HG03045 (cell line): ENCODE results near the gene FOXK1.
"Not testable (repeated sequence)": the region's sequence is repeated elsewhere in the genome, so short reads cannot be mapped to it uniquely, and the experiment has no call there.

Experiments
- ATAC-seq: cut with Tn5 transposase; IDR thresholded peaks from one replicate; pipeline ENCODE4 v1.9.1; 2021; ENCODE audit warnings: mild to moderate bottlenecking, moderate library complexity; ENCODE audit not compliant: unreplicated experiment

FOXK1 gene

DNA sequence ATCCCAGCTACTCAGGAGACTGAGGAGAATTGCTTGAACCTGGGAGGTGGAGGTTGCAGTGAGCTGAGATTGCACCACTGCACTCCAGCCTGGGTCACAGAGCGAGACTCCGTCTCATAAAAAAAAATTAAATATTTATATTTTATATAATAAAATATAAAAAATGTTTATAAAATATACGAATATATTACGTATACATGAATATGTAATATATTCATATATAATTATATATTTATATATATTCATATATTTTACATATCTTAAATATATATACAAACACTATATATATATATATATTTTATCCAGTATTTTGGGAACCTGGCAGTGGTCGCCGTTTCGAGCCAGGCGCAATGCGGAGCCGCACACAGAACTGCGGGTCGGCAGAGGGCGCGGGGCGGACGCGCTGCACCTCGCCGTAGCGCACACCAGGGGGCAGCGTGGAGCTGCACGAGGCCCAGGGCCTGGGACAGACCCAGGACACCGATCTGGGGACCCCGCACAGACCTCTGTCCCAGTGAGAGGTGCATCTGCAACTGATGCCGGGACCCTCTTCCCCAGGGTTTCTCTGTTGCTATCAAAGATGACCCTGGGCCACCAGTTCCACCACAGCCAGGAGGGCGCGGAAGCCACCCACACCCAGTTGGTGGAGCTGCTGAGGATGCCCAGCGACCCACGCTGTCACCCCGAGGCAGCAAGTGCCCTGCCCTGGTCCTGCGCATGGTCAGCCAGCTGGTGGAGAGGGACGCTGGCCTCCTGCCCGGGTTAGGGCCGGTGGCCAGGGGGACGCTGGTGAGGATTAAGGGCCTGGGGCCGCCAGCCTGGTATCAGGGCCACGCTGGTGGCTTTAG is 116.0 kb downstream of the FOXK1 start:
- no peak for ATAC-seq

DNA sequence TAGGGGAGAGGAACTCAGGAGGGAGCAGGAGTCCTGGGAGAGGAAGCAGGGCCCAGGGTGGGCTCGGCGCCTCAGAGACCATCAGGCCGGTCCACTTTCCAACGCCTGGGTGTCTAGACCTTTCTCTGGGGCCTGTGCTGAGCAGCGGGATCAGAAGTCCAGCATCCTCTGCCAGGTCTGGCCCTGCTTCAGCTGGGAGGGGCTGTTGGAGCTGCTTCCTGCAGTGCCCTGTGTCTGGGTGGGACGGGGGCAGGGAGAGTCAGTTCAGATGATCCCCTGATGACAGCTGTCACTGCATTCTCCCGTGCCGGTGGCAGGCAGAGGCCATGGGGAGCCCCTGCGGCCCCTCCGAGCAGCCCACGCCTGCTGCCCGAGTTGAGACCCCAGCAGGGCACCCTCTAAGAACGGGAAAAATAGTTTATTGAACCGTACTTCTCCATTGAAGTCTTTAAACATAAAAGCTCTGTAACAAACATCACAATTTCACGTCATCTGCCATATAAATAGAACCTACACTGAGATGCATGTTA is 116.7 kb downstream of the FOXK1 start:
- ATAC-seq = no peak

DNA sequence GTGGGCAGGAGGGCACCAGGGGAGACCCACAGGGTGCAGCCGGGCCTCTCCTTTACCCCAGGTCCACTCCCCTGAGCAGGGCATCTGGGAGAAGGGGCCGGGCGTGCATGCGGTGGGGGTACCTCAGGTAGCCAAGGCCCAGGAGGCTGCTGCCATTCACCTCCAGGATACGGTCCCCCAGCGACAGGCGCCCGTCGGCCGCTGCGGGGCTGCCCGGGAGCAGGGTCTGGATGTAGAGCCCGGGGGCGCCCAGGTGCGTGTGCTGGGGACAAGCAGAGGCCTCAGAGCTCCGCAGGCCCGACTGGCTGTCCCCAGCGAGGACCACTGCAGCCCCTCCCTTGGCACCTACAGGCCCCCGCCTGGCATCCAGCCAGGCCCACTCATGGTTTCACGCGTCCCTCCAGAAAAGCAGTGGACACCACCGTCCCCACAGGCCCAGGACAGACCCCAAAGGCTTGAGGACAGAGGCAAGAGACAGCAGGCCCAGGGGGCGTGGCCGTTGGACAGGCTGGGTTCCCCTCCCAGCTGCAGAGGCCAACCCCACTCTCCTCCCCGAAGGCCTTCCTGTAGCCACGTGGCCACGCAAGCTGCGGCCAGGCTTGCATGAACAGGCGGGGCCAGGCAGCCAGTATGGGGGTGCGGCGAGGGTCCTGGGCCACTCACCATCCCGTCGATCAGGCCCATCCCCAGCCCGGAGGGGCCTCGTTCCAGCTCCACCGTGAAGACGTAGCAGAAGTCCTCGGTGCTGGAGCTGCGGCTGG is 117.6 kb downstream of the FOXK1 start:
- ATAC-seq = no peak

DNA sequence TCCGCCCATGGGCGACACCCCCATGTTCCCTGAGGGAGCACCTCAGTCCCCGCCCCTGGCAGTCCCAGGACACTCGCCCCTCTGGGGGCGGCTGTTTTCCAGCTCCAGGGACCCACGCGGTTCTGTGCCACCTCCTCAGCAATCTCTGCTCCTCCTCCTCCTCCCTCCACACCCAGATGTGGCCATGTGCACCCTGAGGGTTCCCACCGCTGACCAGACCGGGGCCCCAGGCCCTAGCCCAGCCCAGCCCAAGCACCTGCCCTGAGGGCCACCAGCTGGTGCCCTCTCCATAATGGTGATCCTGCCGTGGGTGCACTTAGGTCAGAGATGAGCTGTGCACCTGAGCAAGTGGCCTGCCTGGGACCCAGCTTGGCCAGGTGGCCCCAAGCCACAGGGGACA is 118.4 kb downstream of the FOXK1 start:
- no peak for ATAC-seq

DNA sequence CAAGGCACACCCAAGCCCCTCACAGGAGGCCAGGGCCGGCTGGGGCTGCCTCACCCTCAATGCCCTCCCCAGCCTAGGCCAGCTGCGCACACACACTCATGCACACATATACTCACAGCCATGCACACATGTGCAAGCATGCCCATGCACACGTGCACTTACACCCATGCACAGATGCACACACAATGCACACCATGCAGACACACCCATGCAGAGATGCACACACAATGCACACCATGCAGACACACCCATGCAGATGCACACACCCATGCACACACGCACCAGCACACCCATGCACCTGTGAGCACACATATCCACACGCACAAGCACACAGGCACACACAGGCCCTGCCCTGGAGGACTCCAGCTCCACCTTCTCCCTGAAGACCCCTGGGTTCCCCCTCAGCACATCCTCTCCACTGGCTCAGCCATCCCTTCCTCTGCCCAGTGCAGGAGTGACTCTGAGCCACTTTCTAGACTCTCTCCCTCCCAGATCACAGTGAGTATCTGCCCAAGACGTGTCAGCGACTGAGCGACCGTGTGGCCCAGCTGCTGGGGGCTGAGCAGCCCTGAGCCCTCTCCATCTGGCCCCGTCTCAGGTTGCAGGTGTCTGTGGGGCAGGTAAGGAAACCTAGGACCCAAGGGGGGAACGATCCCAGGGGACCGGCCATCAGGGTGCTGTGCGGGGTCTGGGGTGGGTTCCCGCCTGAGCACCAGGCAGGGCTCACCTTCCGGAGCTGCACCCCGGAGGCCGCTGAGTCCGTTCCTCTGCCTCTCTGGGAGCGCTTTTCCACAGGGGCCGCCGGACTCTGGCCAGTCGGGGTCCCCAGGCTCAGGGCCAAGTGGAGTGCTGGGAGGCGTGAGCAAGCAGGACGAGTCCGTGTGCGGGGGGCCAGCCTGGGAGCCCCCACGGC is 119.1 kb downstream of the FOXK1 start:
- no peak for ATAC-seq

DNA sequence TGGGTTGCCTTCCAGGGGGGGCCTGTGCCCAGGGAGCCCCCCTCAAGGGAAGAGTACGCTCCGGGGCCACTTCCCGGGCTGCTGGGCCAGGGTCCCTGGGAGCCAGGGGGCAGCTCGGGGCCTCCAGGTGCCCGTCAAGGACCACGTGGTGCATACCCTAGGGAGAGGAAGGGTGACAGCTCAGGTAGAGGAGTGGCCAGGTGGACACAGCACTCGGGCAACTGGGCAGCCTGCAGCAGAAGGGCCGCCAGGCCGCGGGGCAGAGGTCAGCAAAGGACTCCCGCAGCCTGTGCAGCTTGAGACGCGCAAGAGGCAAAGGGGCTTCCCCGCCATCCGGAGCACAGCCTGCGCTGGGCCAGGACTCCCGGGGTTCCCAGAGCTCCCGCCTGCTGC is 119.7 kb downstream of the FOXK1 start:
- ATAC-seq = no peak

DNA sequence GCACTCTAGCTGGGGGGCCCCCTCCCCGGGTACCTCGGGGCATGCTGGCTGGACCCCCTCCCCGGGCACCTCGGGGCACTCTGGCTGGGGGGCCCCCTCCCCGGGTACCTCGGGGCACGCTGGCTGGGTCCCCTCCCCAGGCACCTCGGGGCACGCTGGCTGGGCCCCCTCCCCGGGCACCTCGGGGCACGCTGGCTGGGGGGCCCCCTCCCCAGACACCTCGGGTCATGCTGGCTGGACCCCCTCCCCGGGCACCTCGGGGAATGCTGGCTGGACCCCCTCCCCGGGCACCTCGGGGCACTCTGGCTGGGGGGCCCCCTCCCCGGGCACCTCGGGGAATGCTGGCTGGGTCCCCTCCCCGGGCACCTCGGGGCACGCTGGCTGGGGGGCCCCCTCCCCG is 120.5 kb downstream of the FOXK1 start:
- ATAC-seq = not testable (repeated sequence)

DNA sequence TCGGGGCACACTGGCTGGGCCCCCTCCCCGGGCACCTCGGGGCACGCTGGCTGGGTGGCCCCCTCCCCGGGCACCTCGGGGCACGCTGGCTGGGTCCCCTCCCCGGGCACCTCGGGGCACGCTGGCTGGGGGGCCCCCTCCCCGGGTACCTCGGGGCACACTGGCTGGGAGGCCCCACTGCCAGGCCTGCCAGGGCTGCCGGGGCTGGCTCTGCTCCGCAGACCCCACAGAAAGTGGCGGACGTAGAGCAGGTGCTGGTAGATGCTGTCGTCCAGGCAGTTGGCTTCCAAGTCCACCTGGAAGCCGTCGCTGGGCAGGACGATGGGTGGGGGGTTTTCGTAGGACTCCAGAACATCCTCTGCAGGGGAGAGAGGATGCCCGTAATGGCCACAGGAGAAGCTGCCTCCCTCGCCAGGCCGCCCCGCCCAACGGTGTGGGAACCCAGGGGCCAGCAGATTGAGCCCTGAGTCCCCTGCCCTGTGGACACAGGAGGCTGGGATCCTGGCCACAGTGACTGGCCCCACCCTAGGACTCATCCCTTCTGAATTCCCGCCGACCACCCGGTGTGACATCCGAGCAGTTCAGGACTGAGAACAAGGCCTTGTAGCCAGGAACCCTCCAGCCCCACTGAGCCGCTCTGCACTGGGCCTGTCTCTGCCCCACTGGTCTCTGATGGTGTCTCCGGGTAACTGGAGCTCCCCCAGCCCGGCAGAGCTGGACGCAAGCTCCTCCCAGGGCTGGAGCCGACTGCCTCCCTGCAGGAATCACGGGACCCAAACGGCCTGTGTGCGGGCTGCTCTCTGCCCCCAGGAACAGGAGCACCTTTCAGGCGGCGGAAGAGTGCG is 121.5 kb downstream of the FOXK1 start:
- ATAC-seq = no peak

DNA sequence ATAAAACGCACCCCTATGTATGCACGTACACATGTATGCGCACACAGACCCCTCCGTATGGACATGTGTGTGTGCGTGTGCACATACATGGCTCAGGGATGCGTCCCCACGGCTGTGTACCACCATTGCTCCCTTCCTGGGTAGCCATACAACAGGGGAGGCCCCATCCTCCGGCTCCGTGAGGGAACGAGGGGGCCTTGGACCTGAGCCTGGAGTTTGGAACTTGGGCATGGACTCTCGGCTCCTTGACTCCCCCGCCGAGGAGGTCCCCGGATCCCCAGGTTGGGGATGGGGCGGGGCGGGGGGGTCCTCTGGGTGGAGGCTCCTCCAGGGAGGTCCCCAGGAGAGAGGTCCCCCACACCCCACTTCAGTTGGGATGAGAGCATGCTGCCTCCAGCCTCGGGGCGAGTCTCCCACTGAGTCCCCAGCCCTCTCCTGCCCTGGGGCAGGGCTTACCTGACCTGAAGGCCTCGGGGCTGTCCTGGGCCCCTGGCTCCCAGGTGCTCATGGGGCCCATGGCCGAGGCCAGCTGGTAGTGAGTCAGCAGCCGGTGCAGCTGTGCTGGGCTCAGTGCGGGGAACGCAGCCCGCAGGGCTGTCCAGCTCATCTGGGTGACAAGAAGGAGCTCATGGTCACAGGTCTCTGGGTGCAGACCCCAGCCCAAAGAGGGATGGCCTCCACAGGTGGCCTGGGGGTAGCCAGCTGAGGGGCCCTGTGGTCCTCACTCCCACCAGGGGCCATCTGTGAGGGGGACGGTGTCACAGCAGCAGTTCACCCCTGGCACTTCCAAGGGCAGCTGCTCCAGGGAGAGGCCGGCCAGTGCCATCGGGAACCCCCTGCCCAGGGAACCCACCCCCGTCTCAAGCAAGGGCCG is 123.3 kb downstream of the FOXK1 start:
- no peak for ATAC-seq

DNA sequence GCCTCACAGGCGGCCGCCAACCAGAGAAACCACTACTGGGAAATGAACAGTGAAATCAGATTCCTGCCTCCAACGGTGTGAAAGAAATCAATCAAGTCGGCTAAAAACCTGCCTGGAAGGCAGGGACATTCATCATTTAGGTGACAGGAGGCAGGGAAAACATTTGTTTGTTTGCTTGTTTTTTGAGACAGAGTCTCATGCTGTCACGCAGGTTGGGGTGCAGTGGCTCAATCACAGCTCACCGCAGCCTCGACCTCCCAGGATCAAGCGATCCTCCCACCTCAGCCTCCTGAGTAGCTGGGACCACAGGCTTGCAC is 123.8 kb downstream of the FOXK1 start:
- no peak for ATAC-seq

DNA sequence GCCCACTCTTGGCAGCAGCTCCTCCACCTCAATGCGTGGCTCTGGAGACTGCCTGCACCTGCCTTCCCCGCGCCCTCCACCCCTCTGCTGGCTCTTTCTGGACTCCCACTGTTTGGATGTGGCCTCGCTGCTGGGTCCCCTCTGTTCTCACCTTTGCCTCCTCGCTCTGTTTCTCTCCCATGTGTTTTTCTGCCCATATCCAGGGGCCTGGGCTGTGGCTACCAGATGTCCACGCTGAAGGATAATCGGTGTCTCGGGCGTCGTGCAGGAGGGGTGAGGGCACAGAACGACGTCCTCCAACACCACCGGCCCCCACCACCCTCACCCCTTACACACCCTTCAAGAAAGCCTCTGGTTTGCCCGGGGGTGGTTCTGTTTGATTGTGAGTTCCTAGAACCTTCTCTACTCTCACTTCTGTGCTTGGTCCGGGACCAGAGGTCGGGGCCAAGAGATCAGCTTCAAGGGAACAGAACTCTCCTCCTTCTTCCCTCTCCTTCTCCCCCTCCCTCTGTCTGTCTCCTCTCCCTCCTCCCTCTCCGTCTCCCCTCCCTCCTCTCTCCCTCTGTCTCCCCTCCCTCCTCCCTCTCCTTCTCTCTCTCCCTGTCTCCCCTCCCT is 125.0 kb downstream of the FOXK1 start:
- no peak for ATAC-seq

DNA sequence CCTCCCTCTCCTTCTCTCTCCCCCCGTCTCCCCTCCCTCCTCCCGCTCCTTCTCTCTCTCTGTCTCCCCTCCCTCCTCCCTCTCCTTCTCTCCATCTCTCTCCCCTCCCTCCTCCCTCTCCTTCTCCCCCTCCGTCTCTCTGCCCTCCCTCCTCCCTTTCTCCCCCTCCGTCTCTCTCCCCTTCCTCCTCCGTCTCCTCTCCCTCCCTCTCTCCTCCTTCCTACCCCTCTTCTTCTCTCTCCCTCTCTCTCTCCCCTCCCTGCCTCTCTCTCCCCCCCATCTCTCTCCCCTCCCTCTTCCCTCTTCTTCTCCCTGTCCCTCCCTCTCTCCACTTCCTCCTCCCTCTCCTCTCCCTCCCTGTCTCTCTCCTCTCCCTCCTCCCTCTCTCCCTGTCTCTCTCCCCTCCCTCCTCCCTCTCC is 125.5 kb downstream of the FOXK1 start:
- ATAC-seq = no peak

DNA sequence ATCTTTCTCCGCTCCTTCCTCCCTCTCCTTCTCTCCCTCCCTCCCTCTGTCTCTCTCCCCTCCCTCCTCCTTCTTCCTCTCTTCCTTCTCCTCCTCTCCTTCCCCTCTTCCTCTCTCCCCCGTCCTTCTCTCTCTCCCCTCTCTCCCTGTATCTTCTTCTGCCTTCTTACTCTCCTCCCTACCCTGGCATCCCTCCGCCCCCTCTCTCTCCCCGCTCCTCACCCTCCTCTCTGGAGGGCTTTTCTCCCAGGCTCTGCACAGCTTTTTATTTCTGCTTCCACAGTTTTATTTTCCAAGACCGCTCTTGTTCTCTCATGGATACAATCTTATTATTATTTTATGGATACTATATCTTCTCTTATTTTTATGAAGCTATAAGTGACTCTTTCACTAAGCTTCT is 125.9 kb downstream of the FOXK1 start:
- ATAC-seq = no peak

DNA sequence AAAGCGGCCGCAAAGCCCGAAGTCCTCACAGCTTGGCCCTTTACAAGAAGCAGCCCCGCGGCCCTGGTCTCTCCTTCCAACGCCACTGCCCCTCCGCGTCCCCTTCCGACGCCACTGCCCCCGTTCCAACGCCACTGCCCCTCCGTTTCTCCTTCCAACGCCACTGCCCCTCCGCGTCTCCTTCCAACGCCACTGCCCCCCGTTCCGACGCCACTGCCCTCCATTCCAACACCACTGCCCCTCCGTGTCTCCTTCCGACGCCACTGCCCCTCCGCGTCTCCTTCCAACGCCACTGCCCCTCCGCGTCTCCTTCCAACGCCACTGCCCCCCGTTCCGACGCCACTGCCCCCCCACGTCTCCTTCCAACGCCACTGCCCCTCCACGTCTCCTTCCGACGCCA is 126.5 kb downstream of the FOXK1 start:
- ATAC-seq = no peak

DNA sequence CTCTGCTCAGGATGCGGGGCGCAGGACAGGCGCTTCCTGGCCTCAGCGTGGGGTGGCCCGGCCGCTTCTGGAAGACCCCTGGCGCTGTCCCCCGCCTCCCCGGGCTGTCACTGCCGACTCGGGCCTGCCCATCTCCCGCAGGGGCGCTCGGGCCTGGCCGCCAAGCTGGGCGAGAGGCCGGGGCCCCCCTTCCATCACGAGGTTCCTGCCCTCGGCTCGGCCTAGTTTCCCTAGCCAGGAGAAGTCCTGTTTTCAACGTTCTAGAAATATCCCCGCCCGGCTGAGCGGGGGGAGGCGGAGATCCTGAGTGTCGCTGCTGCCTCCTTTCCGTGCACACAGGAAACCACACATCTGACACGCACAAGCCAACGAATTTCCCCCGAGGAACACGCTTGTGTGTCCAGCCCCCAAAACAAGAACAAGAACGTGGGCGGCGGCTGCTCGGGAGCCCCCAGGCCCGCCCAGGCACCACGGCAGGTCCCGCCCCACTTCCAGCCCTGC is 127.0 kb downstream of the FOXK1 start:
- ATAC-seq = no peak

DNA sequence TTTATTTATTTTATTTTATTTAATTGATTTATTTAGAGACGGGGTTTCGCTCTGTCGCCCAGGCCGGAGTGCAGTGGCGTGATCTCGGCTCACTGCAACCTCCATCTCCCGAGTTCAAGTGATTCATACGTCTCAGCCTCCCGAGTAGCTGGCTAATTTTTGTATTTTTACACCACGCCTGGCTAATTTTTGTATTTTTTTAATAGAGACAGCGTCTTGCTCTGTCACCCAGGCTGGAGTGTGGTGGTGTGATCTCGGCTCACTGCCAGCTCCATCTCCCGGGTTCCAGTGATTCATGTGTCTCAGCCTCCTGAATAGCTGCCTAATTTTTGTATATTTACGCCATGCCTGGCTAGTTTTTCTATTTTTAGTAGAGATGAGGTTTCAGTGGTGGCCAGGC is 127.6 kb downstream of the FOXK1 start:
- no peak for ATAC-seq

DNA sequence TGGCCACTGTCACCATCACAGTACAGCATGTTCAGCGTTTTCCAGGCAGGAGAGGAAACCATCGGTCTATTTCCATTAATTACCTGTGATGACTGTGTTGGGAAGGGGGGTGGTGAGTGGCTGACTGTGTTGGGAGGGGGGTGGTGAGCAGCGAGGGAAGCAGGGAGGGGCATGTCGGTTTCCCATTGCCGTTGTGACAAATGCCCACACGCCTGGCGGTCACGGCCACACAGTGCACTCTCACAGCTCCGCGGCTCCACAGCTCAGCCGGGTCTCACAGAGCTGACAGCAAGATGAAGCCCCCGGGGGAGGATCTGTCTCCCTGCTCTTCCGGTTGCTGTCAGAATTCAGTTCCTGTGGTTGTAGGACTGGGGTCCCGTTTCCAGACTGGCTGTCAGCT is 132.3 kb downstream of the FOXK1 start:
- no peak for ATAC-seq

DNA sequence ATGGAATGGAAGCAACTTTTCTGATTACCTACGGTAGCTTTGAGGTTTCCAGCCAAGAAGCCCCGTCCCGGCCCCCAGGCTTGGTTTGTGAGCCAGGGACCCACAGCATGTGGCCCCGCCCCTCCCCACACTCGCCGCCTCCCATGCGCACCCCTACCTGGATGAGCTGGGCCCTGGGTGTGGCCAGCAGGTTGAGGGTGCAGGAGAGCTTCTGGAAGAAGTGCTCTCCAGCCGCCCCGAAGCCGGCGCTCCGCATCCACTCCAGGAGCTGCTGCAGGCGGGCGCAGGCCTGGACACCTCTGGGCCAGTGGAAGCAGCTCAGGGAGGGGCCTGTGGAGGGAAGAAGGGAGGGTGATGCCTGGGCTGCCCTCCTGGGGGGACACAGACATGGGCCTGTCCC is 133.0 kb downstream of the FOXK1 start:
- ATAC-seq = no peak
